HFF-Myc (cell line): ENCODE data around the gene IGFN1.

Experiments
- DNase-seq: peaks from one replicate; pipeline ENCODE4 v3.0.0-alpha.2; 2011; ENCODE audit warnings: low read depth; ENCODE audit errors: extremely low read depth
- H3K4me3 ChIP-seq: replicated peaks from 2 replicates; pipeline ENCODE4 v1.5.1; 2011; ENCODE audit warnings: low read depth, mild to moderate bottlenecking, control low read depth, low read length
- TF ChIP-seq, protein P1 (sequence below): IDR thresholded peaks from 2 replicates; pipeline ENCODE4 v1.5.1; 2012; ENCODE audit warnings: mild to moderate bottlenecking, low read depth, low read length, control low read depth; ENCODE audit errors: missing control alignments

Gene IGFN1

DNA sequence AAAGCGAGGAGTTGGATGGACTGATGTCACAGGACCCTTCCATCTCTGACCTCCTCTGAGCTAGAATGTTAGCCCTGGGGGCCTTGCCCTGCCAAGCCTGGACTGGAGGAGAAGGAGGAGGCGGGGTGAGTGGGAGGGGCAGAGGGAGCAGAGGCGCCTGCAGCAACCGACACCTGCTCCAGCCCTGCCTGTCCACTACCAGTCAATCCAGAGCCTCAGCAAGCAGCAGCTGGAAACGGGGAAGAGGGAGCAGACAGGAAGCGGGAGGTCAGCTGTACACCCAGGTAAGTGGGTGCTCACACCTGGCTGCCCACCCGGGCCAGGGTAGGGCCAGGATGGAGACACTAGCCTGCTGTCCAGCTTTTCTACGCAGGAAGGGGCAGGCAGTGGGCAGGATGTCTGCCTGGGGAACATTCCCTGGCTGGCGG, at the start of gene IGFN1:
IGFN1 (plus strand) TSS at position 201 of the 428 bp plus-strand sequence. CDS start 2,470 bp downstream, outside the sequence.
- TF ChIP-seq, protein P1, sequence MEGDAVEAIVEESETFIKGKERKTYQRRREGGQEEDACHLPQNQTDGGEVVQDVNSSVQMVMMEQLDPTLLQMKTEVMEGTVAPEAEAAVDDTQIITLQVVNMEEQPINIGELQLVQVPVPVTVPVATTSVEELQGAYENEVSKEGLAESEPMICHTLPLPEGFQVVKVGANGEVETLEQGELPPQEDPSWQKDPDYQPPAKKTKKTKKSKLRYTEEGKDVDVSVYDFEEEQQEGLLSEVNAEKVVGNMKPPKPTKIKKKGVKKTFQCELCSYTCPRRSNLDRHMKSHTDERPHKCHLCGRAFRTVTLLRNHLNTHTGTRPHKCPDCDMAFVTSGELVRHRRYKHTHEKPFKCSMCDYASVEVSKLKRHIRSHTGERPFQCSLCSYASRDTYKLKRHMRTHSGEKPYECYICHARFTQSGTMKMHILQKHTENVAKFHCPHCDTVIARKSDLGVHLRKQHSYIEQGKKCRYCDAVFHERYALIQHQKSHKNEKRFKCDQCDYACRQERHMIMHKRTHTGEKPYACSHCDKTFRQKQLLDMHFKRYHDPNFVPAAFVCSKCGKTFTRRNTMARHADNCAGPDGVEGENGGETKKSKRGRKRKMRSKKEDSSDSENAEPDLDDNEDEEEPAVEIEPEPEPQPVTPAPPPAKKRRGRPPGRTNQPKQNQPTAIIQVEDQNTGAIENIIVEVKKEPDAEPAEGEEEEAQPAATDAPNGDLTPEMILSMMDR = no peak
- no peak for DNase-seq
- no peak within 1 kb of the TSS for H3K4me3 ChIP-seq

DNA sequence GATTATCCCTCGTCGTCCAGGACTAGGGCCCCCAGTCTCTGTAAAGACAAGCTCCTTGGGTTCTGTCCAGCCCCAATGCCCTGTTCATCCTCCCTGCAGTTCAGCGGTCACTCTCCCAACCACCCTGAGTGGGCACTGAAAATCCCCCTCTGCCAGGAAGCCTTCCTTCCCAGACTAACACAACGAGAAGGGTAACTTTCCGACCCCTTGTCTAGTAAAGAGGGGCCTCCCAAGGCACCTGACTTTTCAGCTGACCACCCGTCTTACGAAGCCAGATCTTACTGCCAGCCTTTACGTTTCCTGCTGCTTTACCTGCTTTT, 49.7 kb upstream of the IGFN1 start:
- TF ChIP-seq, protein P1 = no peak
- DNase-seq = no peak
- no peak overlapping the region for H3K4me3 ChIP-seq

DNA sequence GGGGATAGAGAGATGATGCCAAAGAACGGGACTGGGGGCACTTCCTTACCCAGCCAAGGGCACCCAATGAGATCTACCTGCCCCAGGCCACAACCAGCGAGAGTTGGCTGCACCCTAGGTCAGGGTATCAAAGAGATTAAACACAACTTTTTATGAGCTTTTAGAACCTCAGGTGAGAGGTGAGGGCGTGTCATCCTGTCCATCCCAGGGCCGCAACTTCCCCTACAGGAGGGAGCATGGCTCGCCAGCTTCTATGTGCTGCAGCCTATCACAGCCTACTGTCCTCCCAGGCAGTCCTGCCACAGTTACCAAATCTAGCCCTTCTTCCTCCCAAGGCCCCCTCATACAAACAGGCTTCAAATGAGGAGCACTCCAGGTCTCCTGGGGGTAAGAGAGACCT, 49.2 kb upstream of the IGFN1 start:
- H3K4me3 ChIP-seq = no peak overlapping the region
- TF ChIP-seq, protein P1 = no peak
- DNase-seq = no peak

DNA sequence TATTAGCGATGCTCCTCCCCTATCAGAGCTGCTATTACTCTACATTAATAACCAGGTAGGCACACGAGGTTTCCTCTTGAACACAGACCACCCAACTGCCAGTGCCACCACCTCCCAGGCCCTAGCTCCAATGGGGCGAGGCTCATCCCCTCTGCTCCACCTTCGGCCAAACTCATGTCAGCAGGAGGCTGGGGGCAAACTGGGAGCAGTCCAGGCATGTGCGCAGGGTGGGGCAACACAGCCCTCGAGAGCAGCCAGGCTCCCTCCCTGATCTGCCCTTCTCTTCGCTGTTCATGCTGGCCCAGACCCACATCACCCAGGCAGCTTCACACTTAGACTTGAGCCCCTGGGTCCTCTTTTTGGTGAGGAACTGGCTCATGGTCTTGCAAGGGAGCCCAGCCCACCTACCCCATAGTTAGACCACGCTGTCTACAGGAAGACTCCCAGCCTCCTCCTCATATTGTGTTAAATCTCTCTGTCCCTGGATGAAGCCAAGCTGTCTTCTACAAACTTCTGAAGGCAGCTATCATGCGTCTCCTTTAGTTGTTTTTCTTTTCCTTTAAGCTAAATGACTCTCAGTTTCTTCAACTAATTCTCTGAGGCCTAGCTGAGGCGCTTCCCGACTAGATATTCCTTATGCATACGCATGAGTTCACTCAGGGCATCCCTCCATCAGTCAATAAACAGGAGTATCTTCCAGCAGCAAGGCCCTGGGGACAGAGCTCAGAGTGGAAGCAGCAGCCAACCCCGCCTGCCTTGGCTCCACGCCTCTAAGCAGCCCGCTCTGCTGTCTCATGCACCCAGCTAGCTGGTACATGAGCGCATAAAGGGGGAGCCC, 48.4 kb upstream of the IGFN1 start:
- TF ChIP-seq, protein P1 = no peak
- no peak for DNase-seq
- H3K4me3 ChIP-seq = no peak overlapping the region

DNA sequence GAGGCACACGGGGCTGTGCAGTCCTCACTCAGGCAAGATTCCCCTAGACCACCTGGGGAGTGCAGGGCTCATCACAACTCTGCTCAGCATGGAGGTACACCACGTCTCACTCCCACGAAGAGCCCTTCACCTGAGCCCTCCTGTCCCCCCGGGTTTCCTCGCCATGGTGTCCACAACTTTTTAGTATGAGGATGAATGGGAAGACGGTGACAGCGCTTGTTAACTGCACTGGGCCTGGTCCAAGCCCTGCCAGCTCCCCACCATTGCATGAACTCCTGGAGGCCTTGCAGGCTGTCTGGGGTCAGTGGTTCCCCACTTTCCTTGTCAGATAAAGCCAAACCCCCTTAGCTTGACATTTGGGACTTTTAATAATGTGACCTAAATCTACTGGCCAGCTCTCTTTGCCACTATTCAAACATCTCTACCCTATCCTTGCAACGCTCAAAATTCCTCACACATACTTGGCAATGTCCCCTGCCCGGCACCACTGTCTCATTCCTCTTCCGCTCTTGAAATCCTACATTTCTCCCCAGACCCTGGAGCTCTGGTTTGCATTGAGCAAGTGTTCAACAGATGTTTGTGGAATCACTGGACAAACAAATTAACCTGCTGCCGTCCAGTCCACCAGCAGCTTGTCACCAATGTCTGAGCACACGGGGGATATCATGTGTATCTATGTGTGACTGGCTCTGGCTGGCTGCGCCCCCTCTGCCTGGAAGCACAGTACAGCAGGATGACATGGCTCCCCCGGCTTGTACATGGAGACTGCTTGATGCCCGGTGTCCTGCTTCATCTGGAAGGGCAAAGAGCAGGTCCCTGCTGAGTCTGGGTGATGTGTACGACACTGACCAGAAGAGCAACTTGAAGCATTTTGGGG, 47.5 kb upstream of the IGFN1 start:
- DNase-seq = no peak
- no peak overlapping the region for H3K4me3 ChIP-seq
- TF ChIP-seq, protein P1 = no peak

DNA sequence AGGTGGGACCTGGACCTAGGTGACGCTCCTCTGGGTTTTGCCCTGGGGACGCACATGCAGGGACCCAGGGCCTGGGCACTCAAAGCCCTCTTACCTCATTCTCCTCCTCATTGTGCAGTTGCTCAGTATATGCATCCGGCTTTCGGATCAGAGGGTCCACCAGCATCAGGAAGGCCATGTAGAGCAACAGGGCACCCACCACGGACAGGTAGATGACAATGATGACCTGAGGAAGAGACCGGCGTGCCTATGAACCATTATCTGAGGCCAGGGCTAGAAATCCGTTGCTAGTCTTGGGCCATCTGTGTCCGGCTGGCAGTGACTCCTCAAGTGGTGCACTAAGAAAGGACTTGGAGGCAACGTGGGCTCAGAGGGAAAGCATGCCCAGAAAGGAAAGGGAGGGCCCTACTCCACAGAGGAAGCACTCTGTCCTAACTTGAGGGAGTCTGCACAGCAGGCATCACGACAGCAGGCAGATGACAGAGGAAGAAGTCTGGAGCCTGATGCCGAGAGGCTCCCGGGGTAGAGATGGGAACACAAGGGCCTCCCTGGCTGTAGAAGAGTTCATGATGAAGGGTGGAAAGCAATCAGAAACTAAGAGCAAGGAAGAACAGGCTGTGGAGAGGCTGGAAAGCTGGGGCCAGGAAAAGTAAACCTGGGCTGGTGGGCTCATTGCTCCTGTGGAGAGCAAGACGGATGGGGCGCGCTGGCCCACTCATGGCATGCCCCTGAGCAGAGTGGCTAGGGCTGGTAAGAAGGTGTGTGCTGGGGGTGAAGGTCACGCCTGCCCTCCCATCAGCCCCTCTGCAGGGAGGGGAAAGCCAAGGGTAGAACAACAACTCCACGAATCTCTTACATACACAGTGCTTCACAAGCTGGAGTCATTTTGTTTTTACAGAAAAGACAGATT, 46.6 kb upstream of the IGFN1 start:
- no peak for DNase-seq
- TF ChIP-seq, protein P1 = no peak

More for the DNA sequence above, 46.6 kb upstream of the IGFN1 start:
- no peak overlapping the region for H3K4me3 ChIP-seq
